ENCODE measurements around the gene CCDC27.
"Not testable (repeated sequence)": the region's sequence is repeated elsewhere in the genome, so short reads cannot be mapped to it uniquely, and the experiment has no call there.

The CCDC27 gene

DNA sequence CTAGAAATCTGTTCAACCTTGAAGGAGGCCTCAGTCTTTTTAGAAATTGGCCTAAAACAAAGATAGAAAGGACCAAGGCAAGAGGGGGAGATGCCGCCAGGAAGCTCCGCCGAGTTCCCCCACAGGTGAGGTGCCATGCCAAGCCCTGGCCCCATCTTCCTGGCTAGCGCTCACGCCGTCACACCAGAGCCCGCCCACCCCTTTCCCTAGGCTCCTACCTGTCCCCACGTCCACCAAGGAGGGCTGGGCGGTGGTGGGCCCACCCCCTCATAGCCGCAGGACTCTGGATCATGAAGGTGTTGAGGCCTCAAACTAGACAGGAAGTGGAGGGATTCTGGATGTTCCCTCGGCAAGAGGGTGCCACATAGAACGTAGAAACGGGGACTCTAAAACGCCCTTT lies 15.5 kb upstream of the CCDC27 start:
- DNase-seq (ENCODE audit: low spot score), result no peak

DNA sequence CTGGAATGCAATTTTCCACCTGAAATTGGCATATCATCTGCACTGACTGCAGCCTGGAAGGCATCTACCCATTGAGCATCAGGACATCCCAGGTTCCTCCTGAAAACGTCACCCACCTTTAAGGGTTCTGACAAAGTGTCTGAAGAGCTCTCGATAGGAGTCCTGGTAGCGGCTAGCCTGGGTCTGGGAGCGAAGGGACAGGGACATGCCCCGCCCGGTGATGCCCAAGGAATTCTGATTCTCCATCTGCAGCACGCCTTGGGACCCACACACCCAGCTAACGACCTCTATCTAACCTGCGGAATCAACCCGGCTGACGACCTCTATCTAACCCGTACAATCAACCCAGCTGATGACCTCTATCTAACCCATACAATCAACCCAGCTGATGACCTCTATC lies 13.3 kb upstream of the CCDC27 start:
- DNase-seq (ENCODE audit: low spot score), result no peak

DNA sequence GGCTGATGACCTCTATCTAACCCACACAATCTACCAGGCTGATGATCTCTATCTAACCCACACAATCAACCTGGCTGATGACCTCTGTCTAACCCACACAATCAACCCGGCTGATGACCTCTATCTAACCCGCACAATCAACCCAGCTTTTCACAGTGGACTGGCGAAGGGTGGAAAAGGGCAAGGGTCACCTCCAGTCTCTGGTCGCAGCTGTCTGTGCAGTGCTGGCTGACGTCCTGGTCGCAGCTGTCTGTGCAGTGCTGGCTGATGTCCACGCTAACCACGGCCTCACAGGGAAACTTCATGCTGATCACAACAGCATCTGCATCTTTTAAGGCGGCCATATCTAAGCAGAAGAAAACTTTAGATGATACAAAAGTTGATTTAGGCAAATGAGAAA lies 12.2 kb upstream of the CCDC27 start:
- no peak for DNase-seq (ENCODE audit: low spot score)

DNA sequence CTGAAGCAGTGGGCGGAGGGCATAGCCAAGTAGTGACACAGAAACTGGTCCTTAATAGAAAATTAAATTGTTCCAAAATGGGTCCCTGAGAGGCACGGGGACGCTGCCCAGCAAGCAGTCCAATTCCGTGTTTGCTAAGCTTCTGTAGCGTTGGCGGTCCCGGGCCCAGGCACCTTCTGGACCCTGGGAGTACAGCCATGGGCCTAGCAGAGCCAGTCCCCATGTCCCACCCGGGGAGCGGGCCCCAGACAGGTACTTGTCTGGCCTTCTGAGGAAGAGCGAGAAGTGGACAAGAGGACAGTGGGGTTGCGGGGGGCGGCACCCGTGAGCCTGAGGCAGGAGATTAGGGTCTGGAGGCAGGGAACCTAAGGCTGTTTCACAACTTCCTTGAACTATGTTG lies 11.5 kb upstream of the CCDC27 start:
- DNase-seq (ENCODE audit: low spot score), result no peak

DNA sequence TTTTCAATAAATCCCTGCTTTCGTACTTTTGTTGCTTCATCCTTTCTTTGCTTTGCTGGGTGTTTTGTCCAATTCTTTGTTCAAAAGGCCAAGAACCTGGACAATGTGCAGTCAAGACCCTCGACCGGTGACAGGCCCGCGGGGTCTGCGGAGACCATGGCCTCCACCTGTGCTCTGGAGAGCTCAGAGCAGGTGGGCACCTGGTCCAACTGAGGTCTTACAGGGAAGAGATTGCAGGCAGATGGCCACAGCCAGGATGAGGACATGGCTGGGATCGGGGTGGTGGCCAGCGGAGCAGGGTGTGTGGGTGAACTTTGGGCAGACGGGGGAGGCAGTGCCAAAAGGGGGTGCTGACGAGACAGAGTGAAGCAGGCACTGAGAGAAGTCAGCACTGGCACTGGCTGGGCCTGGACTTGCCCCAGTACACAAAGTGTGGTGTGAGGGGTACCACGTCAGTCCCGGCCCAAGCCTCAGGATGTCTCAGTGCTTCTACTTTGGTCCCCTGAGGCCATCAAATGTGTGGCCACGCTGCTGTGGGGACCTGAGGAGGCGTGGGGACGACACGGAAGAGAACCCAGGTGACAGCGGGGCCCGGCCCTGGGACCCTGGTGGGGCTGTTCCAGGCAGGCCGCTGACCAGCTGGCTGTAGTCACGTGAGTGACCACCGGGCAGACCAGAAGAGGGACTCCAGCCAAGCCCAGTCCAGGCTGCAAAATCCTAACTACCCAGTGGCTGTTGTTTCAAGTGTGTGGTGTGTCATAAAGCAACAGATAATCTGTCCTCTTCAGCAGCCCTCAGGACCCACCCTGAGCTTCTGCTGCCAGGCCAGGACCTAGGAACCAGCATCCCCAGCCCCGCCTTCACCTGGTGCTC lies 10.4 kb upstream of the CCDC27 start:
- no peak for DNase-seq (ENCODE audit: low spot score)

DNA sequence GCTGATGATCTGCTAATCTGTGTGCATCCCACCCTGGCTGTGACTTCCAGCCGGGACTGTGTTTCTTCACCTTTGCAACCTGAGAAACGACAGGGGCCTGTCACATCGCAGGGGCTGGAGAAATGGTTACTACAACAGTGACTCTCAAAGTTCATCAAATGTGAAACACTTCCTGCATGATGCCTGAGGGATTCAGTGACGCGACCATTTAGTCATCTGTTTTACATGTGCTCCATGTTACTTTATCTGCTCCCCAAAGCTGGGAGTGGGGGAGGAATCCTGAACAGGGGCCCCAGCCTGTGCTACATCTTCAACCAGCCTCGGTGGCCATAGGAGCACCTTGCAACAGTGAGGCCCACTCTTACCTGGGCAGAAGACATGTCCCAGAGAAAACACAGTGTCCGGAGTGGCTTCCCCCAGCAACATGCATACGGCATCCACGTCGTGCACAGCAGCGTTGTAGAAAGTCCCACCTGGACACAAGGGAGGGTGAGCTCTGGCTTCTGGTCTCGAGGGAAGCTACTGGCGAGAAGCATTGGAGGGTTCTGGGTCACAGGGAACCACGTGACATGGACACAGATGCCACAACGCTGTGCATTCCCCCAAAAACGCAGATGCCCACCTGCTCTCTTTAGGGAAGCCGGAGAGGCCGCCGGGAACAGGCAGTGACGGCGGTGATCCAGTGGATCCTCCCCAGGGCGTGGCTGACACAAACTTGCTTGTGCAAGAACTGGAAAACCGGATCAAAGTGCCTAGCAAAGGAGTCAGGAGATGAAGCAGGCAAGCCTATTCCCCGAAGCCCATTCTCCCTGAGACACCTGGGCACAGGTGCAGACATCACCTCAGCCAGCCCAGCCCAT lies 9.6 kb upstream of the CCDC27 start:
- DNase-seq (ENCODE audit: low spot score), result no peak

DNA sequence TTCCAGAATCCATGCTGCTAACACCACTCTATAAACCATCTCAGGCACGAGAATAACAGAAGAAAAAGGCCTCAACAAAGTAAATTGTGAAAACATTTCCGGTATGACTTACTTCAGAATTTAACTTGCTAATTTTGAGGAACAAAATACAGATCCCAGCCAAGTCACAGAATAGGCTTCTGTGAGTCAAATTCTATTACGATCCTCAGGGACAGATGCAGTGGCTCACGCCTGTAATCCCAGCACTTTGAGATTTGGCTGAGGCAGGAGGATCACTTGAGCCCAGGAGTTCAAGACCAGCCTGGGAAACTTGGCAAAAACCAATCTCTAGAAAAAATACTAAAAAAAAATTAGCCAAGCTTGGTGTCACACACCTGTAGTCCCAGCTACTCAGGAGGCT lies 8.8 kb upstream of the CCDC27 start:
- DNase-seq (ENCODE audit: low spot score), result no peak

DNA sequence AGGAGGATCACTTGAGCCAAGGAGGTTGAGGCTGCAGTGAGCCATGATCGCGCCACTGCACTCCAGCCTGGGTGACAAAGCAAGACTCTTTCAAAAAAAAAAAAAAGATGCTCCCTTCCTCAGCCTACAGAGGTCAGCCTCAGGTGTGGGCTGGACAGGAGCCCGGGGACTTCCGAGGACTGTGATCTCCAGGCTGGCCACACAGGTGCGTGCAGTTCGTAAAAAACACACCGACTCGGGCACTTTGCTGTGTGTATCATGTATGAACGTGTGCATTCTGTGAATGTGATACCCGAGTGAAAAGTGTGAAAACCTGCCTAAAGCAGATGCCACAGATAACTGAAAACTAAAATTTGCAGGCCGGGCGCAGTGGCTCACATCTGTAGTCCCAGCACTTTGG lies 8.4 kb upstream of the CCDC27 start:
- DNase-seq (ENCODE audit: low spot score), result no peak

DNA sequence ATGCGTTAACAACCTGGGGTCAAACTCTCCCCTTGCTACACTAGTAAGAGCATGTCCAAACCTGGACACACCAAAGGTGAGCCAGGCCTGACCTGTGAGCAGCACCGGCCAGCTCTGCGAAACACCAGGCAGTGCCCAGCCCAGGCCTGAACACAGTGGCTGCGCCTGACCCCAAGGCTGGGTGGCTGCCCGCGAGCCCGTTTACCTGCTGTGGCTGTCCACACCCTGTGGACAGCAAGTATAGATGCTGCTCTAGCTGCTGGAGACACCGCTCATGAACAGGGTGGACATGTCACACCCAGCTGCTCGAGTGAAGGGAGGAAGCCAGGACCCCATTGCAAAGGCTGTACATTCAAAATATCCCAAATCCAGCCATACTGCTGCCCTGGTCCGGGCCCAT lies 7.6 kb upstream of the CCDC27 start:
- no peak for DNase-seq (ENCODE audit: low spot score)

DNA sequence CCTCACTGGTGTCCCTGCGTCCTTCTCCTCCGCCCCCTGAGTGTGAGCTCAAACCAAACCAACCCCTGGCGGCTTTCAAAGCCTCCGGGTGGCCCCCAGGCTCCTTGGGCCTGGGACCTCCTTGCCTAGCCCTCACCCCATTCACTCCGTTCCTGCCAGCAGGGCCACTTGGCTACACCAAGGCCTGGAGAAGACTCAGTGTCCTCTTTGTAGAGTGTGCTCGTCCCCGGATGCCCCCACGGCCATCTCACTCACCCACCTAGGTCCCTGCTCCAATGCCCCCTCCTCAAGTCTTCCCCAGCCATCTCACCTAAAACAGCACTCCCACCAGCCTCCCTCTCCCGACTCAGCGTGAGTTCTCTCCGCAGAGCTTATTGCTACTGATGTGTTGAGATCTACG lies 7.2 kb upstream of the CCDC27 start:
- no peak for DNase-seq (ENCODE audit: low spot score)

DNA sequence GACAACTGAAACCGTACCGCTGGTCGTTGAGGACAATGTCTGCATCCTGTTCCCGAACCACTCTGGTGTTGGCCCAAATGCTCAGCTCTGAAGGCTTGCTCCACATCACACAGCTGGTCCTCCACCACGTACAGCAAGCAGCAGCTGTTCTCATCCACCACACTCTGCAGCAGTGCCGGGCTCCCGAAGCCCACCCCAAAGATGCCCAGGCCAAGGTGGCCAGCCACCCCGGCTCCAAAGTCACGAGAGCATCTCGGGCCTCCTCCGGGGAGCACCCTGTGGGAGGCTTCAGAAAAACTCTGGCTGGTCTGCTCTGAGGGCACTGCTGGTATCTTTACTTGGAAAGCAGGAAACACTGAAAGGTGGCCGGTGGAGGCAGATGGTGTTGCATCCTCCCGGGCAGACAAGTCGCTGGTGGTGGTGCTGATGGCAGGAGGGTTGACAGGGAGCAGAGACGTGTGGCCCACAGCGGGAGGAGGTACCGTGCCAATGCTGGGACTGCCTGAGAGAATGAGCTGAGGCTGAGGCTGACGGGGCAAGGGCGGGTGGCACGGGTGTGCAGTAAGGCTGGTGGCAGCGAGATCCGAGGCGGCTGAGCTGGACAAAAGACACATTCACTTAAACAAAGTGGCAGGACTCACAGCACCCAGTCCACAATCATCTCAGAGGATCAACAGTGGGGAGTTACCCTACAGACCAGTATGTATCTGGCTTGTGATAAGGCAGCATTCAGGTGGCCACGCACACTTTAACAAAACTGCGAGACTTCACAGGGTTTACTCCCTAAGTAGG lies 6.5 kb upstream of the CCDC27 start:
- DNase-seq (ENCODE audit: low spot score), result peak; percentile 28

DNA sequence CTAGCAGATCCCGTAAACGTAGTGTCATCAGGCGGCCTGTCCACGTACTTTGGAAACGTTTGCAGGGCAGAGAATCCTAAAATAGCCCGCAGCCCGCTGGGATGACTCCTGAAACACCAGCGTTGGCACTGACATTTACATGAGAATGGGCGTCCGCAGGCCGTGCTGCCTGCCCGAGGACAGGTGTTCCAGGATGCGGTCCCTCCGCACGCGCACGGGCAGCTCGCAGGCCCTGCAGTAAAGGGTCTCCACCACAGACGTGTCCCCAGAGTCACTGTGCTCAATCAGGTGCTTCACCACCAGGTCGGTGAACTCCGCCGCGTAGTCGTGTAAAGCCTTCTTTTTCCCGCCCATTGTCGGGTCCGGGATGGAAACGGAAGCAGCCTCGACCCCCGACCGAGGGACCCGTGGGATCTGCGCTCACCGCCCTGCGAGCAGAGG lies 5.8 kb upstream of the CCDC27 start:
- DNase-seq (ENCODE audit: low spot score), result no peak

DNA sequence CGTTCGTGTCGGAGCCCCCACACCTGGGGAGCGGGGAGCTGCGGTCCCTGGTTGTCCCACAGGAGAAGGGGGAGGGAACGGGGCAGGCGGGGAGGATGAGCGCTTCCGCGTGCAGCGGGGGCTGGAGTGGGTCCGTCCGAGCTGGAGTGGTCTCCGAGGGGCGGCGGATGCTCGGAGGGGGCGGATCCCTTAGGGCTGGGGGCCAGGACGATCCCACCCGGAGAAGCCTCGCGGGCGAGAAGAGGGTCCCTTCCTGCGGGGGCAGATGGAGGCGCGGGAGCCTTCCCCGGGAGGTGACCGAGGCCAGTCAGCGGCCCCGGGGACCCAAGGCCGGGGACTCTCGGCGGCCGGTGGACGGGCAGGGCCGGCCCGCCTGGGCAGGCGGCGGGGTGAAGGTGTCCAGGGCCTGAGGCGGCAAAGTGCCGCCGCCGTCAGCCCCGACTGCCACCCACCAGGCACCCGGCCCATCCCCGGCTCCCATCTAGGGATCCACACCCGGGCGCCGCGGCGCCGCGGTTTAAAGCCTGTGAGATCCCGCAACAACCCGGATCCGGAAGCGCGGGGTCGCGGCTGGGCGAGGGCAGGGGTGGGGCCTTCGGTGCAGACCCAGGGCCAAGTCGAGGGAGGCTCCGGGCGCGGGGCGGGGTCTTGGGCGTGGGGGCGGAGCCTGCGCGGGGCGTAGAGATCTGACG lies 5.3 kb upstream of the CCDC27 start:
- peak; percentile 71 for DNase-seq (ENCODE audit: low spot score)

DNA sequence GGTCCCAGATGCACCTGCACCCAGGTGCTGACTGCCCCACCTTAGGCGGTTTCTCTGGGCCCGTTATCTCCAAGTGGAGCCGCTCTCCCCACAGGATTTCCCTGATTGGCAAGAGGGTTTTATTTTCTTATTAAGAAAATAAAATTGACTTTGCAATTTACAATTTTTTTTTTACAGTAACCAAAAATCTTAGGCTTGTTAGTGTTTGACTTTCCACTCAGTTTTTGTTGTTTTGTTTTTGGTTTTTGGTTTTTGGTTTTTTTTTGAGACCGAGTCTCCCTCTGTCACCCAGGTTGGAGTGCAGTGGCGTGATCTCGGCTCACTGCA lies 4.8 kb upstream of the CCDC27 start:
- no peak for DNase-seq (ENCODE audit: low spot score)

DNA sequence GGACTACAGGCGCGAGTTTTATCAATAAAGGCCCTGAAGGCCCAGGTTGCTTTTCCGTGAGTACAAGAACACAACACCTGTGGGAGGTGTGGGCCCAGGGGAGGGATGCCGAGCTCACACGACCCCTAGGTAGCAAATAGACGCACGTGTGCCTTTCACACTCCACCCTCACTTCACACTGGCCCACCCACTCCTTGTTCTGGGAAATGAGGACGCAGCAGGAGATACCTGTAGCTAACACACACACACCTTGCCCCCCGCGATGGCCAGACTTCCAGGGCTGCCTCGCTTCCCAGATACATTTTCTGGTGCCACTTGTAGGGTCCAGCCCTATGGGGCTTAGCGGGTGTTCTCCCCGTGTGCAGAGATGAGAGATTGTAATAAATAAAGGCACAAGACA lies 4.3 kb upstream of the CCDC27 start:
- no peak for DNase-seq (ENCODE audit: low spot score)

DNA sequence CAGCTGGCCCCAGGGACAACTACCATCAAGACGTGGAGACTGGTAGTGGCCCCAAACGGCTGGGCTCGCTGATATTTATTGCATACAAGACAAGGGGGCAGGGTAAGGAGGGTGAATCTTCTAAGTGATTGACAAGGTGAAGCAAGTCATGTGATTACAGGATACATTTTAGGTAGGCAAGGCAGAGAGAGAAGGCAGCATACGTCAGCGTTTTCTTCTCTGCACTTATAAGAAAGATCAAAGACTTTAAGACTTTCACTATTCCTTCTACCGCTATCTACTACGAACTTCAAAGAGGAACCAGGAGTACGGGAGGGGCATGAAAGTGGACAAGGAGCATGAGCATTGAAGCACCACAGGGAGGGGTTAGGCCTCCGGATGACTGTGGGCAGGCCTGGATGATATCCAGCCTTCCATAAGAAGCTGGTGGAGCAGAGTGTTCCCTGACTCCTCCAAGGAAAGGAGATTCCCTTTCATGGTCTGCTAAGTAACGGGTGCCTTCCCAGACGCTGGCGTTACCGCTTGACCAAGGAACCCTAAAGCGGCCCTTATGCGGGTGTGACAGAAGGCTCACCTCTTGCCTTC lies 3.8 kb upstream of the CCDC27 start:
- DNase-seq (ENCODE audit: low spot score), result not testable (repeated sequence)

DNA sequence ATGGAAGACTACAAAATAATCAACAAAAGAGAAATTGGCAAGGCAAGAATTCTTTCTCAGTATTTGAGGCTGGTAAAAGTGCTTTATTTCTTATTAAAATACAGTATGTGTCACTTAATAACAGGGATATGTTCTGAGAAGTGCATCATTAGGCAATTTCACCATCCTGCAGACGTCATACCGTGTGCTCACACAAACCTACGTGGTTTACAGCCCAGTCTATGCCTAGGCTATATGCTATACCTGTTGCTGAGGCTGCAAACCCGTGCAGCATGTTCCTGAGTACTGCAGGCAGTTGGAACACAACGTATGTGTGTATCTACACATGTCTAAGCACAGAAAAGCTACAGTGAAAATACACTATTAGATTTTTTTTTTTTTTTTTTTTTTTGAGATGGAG lies 2.7 kb upstream of the CCDC27 start:
- DNase-seq (ENCODE audit: low spot score), result no peak

DNA sequence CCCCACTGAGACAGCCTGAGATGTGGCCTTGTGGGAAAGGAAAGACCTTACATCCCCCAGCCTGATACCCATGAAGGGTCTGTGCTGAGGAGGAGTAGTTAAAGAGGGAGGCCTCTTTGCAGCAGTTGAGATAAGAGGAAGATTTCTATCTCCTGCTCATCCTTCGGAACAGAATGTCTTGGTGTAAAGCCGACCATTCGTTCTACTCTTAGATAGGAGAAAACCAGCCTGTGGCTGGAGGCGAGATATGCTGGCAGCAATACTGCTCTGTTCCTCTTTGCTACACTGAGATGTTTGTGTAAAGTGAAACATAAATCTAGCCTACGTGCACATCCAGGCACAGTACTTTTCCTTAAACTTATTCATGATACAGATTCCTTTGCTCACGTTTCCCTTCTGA lies 1.5 kb upstream of the CCDC27 start:
- peak; percentile 14 for DNase-seq (ENCODE audit: low spot score)

DNA sequence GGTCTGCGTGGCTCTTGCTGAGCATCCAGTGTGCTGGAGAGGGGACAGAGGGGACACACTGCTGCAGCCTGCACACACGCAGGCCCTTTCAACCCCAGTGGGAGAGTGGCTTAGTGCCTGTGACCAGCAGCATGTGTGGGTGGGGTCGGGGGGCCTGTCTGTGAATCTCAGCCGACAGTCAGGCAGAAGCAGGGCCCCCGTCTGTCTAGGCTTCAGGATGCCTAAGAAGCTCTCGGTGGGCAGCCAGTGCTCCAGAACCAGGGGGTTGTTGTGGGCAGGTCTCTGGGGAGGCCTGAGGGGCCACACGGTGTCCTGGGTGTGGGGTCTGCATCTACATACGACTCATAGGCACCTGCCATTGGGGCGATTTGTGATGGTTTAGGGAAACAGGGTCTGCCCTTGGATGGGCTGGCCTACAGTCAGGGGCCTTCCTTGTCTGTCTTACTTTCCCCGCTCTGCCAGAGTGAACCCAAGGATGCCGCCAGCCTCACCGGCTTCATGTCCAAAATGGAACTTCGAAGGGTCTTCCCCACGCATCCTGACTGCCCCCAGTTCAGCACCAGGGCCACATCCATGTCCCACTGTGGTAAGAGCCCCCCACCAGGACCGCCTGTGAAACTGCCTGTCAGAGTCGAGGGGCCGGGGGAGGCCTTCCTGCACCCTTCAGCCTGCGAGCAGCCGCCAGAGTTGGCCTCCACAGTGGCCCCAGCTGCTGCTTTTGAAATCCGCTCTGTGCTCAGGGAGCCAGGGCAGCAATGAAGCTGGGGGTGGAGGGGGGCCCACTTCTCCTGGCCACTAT lies 1.6 kb downstream of the CCDC27 start:
- no peak for DNase-seq (ENCODE audit: low spot score)

DNA sequence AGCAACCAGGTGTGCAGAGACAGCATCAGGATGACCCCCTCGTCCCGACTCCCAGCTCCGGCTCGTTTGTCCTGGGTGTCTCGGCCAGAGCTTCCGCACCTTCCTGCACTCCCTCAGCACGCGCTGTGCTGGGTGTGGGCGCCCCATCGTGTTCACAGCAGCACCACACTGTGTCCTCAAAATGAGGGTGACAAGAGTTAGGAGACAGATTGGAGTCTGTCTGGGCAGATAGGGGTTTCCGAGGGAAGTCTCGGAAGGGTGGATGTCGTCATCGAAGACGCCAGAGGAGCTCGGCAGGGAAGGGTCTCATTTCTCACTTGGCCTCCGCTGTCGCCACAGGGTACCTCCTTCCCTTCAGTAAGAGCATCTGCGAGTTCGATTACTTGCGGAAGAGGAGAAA lies 4.1 kb downstream of the CCDC27 start:
- DNase-seq (ENCODE audit: low spot score), result no peak

DNA sequence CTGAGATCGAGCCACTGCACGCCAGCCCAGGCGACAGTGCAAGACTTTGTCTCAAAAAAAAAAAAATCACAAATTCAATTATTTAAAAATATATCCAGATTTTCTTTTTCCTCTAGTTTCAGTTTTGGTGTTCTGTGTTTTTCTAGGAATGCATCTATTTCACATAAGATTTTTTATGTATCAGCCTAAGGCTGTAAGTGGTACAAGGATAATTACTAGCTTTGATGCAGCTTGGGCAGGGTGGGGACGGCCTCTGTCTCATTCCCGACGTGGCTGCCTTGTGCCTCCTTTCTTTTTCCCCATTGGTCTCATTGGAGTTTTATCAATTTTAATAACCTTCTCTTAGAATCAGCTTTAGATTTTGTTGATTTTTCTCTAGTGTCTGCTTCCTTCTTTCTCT lies 6.9 kb downstream of the CCDC27 start:
- DNase-seq (ENCODE audit: low spot score), result no peak
